PC-3 (cell line): Measurements from ENCODE around the gene SLC9A9. TPM values are rescaled to one million over a fixed set of nuclear protein-coding genes. Genes with fewer than 3 reads are reported as not detected.

Experiments used
- ATAC-seq: fragments of 200-7000 bp; cut with Tn5 transposase; 2 replicates; pipeline ENCODE4 v1.9.1; 2020; ENCODE audit warnings: mild to moderate bottlenecking, moderate library complexity
- BruUV-seq: library from RNA; stranded (reverse); fragments of 400-500 nt; replicated peaks from 2 replicates; lab custom pipeline; 2021; lab: Mats Ljungman, UMichigan
- CTCF ChIA-PET: fragments of 300-600 bp; sonication (Branson Sonifier 250); formaldehyde crosslinking; loops from one replicate; lab custom pipeline; 2022; ENCODE audit warnings: antibody characterized with exemption; lab: Charles Lee
- POLR2A ChIA-PET: fragments of 300-600 bp; sonication (Branson Sonifier 250); formaldehyde crosslinking; loops from one replicate; lab custom pipeline; 2022; ENCODE audit warnings: antibody characterized with exemption; ENCODE audit not compliant: unreplicated experiment; lab: Charles Lee
- DNase-seq: peaks from one replicate; pipeline ENCODE4 v3.0.0-alpha.2; 2015
- H2AFZ ChIP-seq: fragments of 300-600 bp; sonication (generic); 2 replicates; pipeline ENCODE4 v1.6.0; 2016; ENCODE audit warnings: antibody characterized with exemption, low read length
- H3F3A ChIP-seq: fragments of 300-600 bp; sonication (generic); one replicate; pipeline ENCODE4 v1.6.0; 2017; ENCODE audit warnings: antibody characterized with exemption, low read length, control low read depth, mild to moderate bottlenecking; ENCODE audit not compliant: unreplicated experiment
- H3K27ac ChIP-seq: fragments of 300-600 bp; sonication (generic); 2 replicates; pipeline ENCODE4 v1.5.1; 2016; ENCODE audit warnings: mild to moderate bottlenecking, low read length
- H3K27me3 ChIP-seq: fragments of 300-600 bp; sonication (generic); 2 replicates; pipeline ENCODE4 v1.6.1; 2016; ENCODE audit warnings: low read length, mixed read lengths
- H3K36me3 ChIP-seq: fragments of 300-600 bp; sonication (generic); 2 replicates; pipeline ENCODE4 v1.6.1; 2016; ENCODE audit warnings: low read depth, mixed run types, low read length, mixed read lengths
- H3K4me1 ChIP-seq: fragments of 300-600 bp; sonication (generic); 2 replicates; pipeline ENCODE4 v1.5.1; 2016; ENCODE audit warnings: low read length; ENCODE audit not compliant: insufficient read depth
- H3K4me2 ChIP-seq: fragments of 300-600 bp; sonication (generic); 2 replicates; pipeline ENCODE4 v1.6.0; 2016; ENCODE audit warnings: low read length
- H3K4me3 ChIP-seq: fragments of 300-600 bp; sonication (generic); 2 replicates; pipeline ENCODE4 v1.5.1; 2016; ENCODE audit warnings: mild to moderate bottlenecking, low read length, mixed read lengths
- H3K79me2 ChIP-seq: fragments of 300-600 bp; sonication (generic); 2 replicates; pipeline ENCODE4 v1.6.1; 2017; ENCODE audit warnings: low read length, mixed read lengths
- H3K9ac ChIP-seq: fragments of 300-600 bp; sonication (generic); 2 replicates; pipeline ENCODE4 v1.6.0; 2016; ENCODE audit warnings: mild to moderate bottlenecking, low read length
- H3K9me2 ChIP-seq: fragments of 300-600 bp; sonication (generic); replicated peaks from 2 replicates; pipeline ENCODE4 v1.6.1; 2016; ENCODE audit warnings: mixed run types, low read length, mixed read lengths
- H3K9me3 ChIP-seq: fragments of 300-600 bp; sonication (generic); 2 replicates; pipeline ENCODE4 v1.6.1; 2016; ENCODE audit warnings: low read length, mixed read lengths
- H4K20me1 ChIP-seq: fragments of 300-600 bp; sonication (generic); 2 replicates; pipeline ENCODE4 v1.6.1; 2016; ENCODE audit warnings: low read length, mixed read lengths
- EZH2 ChIP-seq: fragments of 300-600 bp; sonication (generic); IDR thresholded peaks from one replicate; pipeline ENCODE4 v1.6.1; 2017; ENCODE audit warnings: antibody characterized with exemption, mild to moderate bottlenecking, low read length; ENCODE audit not compliant: unreplicated experiment
- EZH2phosphoT487 ChIP-seq: fragments of 300-600 bp; sonication (generic); IDR thresholded peaks from 2 replicates; pipeline ENCODE4 v1.6.1; 2018; ENCODE audit warnings: mild to moderate bottlenecking, antibody characterized with exemption, low read length, borderline replicate concordance
- intact Hi-C: fragments of 100-400 bp; cut with micrococcal nuclease; formaldehyde crosslinking; loops from 2 replicates; pipeline ENCODE4 v1.9.0; 2023
- total RNA-seq: library from RNA; depleted of rRNA; stranded (reverse); fragments of >200 nt; gene quantifications from 2 replicates; pipeline ENCODE4 v1.2.3, GENCODE V29; 2014
- TF ChIP-seq, protein P1 (sequence below): fragments of 300-600 bp; sonication (generic); conservative IDR thresholded peaks from 2 replicates; pipeline ENCODE4 v1.5.1; 2017; ENCODE audit warnings: antibody characterized with exemption, low read depth, mild to moderate bottlenecking, low read length

Gene SLC9A9
- total RNA-seq, 1 experiment from 2014 or later: 0.07 TPM

DNA sequence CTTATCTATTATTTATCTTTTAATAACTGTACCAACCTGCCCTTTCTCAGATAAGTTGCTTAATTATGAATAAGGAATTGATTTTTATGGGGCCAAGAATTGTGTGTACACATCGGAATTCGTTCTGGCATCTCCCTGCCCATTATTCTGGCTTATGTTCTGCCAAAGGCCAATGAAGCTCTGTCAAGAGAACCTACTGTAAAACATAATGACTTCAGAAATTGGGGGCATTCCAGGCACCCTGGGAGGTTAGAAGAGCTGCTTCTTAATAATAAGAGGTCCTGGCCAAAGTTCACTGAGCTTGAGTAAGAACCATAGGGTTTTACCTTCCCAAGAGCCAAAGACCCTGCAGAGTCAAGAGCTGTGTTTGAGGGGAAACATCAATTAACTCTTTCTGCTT lies 261.7 kb downstream of the SLC9A9 start:
- ChIA-PET CTCF (no interaction called here), POLR2A (no interaction called here)
- Histone ChIP-seq H3K4me2 (no peak overlapping the region), H3K27me3 (no peaks in the 10 kb centered on the region), H2AFZ (no peak overlapping the region), H3K9ac (no peak overlapping the region), H3K36me3 (no peaks in the 10 kb centered on the region), H3K9me2 (no peaks in the 10 kb centered on the region), H4K20me1 (no peaks in the 10 kb centered on the region), H3K4me1 (no peaks in the 10 kb centered on the region), H3F3A (no peaks in the 10 kb centered on the region), H3K79me2 (no peaks in the 10 kb centered on the region), H3K4me3 (no peak overlapping the region), H3K9me3 (no peaks in the 10 kb centered on the region), H3K27ac (no peak overlapping the region)
- ATAC-seq (no peak), DNase-seq (no peak)
- intact Hi-C loops: no loop called here
- TF ChIP-seq EZH2: no peak
- TF ChIP-seq, protein P1, sequence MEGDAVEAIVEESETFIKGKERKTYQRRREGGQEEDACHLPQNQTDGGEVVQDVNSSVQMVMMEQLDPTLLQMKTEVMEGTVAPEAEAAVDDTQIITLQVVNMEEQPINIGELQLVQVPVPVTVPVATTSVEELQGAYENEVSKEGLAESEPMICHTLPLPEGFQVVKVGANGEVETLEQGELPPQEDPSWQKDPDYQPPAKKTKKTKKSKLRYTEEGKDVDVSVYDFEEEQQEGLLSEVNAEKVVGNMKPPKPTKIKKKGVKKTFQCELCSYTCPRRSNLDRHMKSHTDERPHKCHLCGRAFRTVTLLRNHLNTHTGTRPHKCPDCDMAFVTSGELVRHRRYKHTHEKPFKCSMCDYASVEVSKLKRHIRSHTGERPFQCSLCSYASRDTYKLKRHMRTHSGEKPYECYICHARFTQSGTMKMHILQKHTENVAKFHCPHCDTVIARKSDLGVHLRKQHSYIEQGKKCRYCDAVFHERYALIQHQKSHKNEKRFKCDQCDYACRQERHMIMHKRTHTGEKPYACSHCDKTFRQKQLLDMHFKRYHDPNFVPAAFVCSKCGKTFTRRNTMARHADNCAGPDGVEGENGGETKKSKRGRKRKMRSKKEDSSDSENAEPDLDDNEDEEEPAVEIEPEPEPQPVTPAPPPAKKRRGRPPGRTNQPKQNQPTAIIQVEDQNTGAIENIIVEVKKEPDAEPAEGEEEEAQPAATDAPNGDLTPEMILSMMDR: no peak
- no peak for TF ChIP-seq EZH2phosphoT487
- no TSS peak for BruUV-seq

- Histone ChIP-seq H3K4me2 (no peak overlapping the region), H3F3A (no peaks in the 10 kb centered on the region), H3K9me2 (no peaks in the 10 kb centered on the region), H3K4me1 (no peaks in the 10 kb centered on the region), H3K27ac (no peak overlapping the region), H2AFZ (no peak overlapping the region), H3K9me3 (no peaks in the 10 kb centered on the region), H3K9ac (no peak overlapping the region), H3K79me2 (no peaks in the 10 kb centered on the region), H3K27me3 (no peaks in the 10 kb centered on the region), H3K36me3 (no peaks in the 10 kb centered on the region), H3K4me3 (no peak overlapping the region), H4K20me1 (no peaks in the 10 kb centered on the region)
- ChIA-PET POLR2A (no interaction called here), CTCF (no interaction called here)
- BruUV-seq: no TSS peak
- DNase-seq: no peak
- ATAC-seq: no peak
- TF ChIP-seq EZH2phosphoT487 (no peak), EZH2 (no peak)
- TF ChIP-seq, protein P1: no peak
- intact Hi-C loops: no loop called here
These were observed 262.4 kb downstream of the SLC9A9 start for GRCh38 chr3:143585720-143586456.

- TF ChIP-seq EZH2phosphoT487 (no peak), EZH2 (no peak)
- TF ChIP-seq, protein P1: no peak
- no peaks in the 10 kb centered on the region for H3K4me1 ChIP-seq
- H3K9me2 ChIP-seq: no peaks in the 10 kb centered on the region
- no peaks in the 10 kb centered on the region for H3K27me3 ChIP-seq
- H3K4me2 ChIP-seq: no peak overlapping the region
- BruUV-seq: no TSS peak
- ChIA-PET POLR2A (no interaction called here), CTCF (no interaction called here)
- no peaks in the 10 kb centered on the region for H3K9me3 ChIP-seq
- no peak overlapping the region for H3K27ac ChIP-seq
- H3K9ac ChIP-seq: no peak overlapping the region
- intact Hi-C loops: no loop called here
- H3K36me3 ChIP-seq: no peaks in the 10 kb centered on the region
- H3K79me2 ChIP-seq: no peaks in the 10 kb centered on the region
- no peak overlapping the region for H2AFZ ChIP-seq
- no peak for DNase-seq
- no peak overlapping the region for H3K4me3 ChIP-seq
- H4K20me1 ChIP-seq: no peaks in the 10 kb centered on the region
- no peak for ATAC-seq
- no peaks in the 10 kb centered on the region for H3F3A ChIP-seq
These were observed 263.8 kb downstream of the SLC9A9 start for GRCh38 chr3:143584474-143584873.
